GM19099 (cell line): ENCODE measurements around the gene TMEM235.
A peak's percentile ranks its signal among the peaks of the same experiment; 100 is the strongest.

ENCODE experiments used
- POLR2A ChIP-seq: IDR thresholded peaks from 3 replicates; pipeline ENCODE4 v1.6.1; 2011; ENCODE audit warnings: low read depth; ENCODE audit not compliant: insufficient read length; ENCODE audit errors: extremely low read depth

The TMEM235 gene

DNA sequence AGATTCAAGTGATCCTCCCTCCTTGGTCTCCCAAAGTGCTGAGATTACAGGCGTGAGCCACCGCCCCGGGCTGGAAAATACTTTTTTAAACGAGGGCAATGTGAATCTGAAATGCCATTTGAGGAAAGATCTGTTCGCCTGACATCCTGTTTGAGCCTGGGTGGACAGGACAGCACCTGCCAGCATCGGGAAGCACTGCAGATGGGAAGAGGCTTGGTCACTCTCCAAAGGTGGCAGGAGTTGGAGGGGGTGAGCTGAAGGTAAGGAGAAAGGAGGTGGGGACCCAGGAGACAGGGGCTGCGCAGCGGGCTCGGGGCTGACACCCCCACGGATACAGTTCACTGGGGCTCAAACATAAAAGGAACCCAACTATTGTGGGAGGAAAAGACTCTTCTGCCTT lies 21.3 kb upstream of the TMEM235 start:
- TF ChIP-seq POLR2A = no peak

DNA sequence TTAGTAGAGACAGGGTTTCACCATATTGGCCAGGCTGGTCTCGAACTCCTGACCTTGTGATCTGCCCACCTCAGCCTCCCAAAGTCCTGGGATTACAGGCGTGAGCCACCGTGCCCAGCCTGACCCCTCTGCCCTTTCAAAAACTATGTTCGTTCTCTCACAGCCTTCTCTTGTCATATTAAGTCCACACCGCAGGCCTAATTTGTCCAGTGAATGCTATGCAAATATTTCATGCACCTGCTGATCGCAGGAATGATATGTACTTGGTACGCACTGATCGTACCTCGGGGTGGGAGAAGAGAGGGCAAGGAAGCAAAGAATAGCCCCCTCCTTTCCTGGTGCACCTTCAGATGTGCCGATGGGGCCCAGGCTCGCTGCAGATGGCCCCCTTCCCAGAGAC lies 20.4 kb upstream of the TMEM235 start:
- TF ChIP-seq POLR2A = no peak

DNA sequence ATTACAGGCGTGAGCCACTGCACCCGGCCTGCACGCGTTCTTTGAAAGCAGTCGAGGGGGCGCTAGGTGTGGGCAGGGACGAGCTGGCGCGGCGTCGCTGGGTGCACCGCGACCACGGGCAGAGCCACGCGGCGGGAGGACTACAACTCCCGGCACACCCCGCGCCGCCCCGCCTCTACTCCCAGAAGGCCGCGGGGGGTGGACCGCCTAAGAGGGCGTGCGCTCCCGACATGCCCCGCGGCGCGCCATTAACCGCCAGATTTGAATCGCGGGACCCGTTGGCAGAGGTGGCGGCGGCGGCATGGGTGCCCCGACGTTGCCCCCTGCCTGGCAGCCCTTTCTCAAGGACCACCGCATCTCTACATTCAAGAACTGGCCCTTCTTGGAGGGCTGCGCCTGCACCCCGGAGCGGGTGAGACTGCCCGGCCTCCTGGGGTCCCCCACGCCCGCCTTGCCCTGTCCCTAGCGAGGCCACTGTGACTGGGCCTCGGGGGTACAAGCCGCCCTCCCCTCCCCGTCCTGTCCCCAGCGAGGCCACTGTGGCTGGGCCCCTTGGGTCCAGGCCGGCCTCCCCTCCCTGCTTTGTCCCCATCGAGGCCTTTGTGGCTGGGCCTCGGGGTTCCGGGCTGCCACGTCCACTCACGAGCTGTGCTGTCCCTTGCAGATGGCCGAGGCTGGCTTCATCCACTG lies 17.3 kb upstream of the TMEM235 start, which contains the start of gene BIRC5:
TSS of gene BIRC5 (plus strand) at position 238 of the 690 bp plus-strand sequence. CDS start at position 302, 64 bp downstream.
- TF ChIP-seq POLR2A = peak; percentile 64

DNA sequence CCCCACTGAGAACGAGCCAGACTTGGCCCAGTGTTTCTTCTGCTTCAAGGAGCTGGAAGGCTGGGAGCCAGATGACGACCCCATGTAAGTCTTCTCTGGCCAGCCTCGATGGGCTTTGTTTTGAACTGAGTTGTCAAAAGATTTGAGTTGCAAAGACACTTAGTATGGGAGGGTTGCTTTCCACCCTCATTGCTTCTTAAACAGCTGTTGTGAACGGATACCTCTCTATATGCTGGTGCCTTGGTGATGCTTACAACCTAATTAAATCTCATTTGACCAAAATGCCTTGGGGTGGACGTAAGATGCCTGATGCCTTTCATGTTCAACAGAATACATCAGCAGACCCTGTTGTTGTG lies 16.7 kb upstream of the TMEM235 start:
- no peak for TF ChIP-seq POLR2A

DNA sequence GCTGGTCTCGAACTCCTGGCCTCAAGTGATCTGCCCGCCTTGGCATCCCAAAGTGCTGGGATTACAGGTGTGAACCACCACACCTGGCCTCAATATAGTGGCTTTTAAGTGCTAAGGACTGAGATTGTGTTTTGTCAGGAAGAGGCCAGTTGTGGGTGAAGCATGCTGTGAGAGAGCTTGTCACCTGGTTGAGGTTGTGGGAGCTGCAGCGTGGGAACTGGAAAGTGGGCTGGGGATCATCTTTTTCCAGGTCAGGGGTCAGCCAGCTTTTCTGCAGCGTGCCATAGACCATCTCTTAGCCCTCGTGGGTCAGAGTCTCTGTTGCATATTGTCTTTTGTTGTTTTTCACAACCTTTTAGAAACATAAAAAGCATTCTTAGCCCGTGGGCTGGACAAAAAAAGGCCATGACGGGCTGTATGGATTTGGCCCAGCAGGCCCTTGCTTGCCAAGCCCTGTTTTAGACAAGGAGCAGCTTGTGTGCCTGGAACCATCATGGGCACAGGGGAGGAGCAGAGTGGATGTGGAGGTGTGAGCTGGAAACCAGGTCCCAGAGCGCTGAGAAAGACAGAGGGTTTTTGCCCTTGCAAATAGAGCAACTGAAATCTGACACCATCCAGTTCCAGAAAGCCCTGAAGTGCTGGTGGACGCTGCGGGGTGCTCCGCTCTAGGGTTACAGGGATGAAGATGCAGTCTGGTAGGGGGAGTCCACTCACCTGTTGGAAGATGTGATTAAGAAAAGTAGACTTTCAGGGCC lies 11.9 kb upstream of the TMEM235 start:
- no peak for TF ChIP-seq POLR2A

DNA sequence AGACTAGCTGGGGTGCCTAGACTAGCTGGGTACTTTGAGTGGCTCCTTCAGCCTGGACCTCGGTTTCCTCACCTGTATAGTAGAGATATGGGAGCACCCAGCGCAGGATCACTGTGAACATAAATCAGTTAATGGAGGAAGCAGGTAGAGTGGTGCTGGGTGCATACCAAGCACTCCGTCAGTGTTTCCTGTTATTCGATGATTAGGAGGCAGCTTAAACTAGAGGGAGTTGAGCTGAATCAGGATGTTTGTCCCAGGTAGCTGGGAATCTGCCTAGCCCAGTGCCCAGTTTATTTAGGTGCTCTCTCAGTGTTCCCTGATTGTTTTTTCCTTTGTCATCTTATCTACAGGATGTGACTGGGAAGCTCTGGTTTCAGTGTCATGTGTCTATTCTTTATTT lies 8.4 kb upstream of the TMEM235 start:
- no peak for TF ChIP-seq POLR2A

DNA sequence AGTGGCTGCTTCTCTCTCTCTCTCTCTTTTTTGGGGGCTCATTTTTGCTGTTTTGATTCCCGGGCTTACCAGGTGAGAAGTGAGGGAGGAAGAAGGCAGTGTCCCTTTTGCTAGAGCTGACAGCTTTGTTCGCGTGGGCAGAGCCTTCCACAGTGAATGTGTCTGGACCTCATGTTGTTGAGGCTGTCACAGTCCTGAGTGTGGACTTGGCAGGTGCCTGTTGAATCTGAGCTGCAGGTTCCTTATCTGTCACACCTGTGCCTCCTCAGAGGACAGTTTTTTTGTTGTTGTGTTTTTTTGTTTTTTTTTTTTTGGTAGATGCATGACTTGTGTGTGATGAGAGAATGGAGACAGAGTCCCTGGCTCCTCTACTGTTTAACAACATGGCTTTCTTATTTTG lies 7.7 kb upstream of the TMEM235 start:
- TF ChIP-seq POLR2A = no peak

DNA sequence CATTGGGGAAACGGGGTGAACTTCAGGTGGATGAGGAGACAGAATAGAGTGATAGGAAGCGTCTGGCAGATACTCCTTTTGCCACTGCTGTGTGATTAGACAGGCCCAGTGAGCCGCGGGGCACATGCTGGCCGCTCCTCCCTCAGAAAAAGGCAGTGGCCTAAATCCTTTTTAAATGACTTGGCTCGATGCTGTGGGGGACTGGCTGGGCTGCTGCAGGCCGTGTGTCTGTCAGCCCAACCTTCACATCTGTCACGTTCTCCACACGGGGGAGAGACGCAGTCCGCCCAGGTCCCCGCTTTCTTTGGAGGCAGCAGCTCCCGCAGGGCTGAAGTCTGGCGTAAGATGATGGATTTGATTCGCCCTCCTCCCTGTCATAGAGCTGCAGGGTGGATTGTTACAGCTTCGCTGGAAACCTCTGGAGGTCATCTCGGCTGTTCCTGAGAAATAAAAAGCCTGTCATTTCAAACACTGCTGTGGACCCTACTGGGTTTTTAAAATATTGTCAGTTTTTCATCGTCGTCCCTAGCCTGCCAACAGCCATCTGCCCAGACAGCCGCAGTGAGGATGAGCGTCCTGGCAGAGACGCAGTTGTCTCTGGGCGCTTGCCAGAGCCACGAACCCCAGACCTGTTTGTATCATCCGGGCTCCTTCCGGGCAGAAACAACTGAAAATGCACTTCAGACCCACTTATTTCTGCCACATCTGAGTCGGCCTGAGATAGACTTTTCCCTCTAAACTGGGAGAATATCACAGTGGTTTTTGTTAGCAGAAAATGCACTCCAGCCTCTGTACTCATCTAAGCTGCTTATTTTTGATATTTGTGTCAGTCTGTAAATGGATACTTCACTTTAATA lies 7.0 kb upstream of the TMEM235 start:
- no peak for TF ChIP-seq POLR2A

DNA sequence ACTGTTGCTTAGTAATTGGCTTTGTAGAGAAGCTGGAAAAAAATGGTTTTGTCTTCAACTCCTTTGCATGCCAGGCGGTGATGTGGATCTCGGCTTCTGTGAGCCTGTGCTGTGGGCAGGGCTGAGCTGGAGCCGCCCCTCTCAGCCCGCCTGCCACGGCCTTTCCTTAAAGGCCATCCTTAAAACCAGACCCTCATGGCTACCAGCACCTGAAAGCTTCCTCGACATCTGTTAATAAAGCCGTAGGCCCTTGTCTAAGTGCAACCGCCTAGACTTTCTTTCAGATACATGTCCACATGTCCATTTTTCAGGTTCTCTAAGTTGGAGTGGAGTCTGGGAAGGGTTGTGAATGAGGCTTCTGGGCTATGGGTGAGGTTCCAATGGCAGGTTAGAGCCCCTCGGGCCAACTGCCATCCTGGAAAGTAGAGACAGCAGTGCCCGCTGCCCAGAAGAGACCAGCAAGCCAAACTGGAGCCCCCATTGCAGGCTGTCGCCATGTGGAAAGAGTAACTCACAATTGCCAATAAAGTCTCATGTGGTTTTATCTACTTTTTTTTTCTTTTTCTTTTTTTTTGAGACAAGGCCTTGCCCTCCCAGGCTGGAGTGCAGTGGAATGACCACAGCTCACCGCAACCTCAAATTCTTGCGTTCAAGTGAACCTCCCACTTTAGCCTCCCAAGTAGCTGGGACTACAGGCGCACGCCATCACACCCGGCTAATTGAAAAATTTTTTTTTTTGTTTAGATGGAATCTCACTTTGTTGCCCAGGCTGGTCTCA lies 6.2 kb upstream of the TMEM235 start:
- no peak for TF ChIP-seq POLR2A

DNA sequence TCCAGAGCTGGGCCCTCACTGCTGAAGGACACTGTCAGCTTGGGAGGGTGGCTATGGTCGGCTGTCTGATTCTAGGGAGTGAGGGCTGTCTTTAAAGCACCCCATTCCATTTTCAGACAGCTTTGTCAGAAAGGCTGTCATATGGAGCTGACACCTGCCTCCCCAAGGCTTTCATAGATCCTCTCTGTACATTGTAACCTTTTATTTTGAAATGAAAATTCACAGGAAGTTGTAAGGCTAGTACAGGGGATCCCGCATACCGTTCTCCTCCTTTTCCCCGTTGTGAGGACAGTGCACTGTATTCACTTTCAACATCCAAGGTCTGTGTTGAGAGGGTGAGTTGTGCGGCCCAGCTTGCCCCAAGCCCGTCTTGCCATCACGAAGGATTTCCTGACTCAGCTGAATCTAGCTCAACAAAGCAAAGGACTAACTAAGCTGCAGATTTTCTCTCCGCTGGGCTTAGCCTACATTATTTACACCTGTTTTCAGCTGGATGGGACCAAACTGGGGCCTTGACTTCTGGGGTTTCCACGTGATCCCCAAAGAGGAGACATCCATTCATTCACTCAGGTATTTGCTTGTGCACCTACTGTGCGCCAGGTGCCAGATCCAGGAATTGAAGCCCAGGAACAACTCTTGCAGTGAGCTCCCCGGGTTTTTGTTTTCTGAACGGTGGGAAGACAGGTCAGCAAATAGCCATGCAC lies 5.2 kb upstream of the TMEM235 start:
- no peak for TF ChIP-seq POLR2A

DNA sequence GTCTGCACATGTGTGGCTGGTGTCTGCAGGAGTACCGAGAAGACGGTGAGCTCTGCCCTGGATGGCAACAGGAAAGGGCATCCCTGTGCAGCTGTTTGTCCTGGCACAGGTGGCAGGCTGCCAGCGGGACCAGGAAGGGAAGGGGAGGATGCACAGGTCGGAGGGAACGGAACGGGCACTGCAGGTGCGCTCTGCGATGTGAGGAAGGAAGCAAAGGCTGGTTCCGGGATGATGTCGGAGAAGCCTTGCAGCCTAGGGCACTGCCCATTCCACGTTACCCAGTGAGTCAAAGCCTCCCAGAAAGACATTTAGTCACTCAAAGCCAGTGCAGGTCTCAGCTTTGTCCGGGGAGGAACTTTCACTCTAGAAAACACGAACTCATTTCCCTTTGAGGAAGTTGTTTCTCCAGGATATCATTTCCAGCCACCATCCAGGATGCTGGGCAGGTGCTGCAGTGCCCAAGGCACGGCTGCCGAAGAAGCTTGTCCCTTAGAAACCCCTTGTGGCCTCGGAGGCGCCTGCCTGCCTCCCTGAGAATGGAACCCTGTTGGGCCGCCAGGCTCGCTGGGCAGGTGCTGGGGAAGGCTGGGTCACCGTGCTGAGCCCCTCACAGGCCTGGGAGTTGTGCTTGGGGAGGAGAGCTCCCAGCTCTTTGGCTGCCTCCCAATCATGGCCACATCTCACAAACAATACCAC lies 4.5 kb upstream of the TMEM235 start:
- no peak for TF ChIP-seq POLR2A

DNA sequence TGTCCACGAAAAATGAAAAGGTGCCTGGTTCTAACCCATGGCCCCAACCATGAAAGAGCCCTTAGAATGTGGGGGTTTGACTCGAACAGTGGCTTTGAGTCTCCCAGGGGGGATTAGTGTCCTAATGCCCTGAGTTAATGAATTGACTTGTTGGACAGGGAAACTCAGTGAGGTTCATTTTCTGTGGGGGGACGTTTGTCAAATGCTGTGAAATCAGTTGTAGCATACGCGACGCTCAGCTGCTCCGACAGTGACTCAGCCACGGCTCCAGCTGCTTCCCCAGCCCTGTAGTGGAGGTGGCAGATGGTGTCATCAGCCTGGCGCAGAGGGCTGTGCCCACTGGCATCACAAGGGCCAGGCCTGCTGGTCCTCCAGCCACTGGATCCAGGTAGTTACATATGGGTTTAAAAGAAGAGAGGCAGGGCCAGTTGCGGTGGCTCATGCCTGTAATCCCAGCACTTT lies 3.9 kb upstream of the TMEM235 start:
- TF ChIP-seq POLR2A = no peak

DNA sequence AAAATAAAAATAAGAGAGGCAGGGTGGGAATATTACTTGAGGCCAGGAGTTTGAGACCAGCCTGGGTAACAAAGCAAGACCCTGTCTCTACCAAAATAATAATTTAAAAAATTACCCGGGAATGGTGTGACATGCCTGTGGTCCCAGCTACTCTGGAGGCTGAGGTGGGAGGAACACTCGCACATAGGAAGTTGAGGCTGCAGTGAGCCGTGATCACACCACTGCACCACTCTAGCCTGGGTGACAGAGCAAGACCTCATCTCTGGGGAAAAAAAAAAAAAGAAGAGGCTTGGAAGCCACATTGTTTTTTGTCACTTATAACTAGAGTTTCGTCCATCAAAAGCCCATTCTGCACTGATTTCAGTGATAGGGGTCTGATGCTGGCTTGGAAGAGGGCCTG lies 3.3 kb upstream of the TMEM235 start:
- TF ChIP-seq POLR2A = no peak
